MM.1S (cell line): Measurements from ENCODE around the gene RGS7.

Experiments used
- EZH2 ChIP-seq: fragments of 300-600 bp; sonication (generic); optimal IDR thresholded peaks from 2 replicates; pipeline ENCODE3; 2017; ENCODE audit warnings: low read depth, mild to moderate bottlenecking, antibody characterized with exemption, low read length, mixed read lengths
- TF ChIP-seq, protein P1 (sequence below): fragments of 300-600 bp; sonication (generic); IDR thresholded peaks from 2 replicates; pipeline ENCODE4 v1.5.1; 2016; ENCODE audit warnings: antibody characterized with exemption, low read length, mixed read lengths

DNA sequence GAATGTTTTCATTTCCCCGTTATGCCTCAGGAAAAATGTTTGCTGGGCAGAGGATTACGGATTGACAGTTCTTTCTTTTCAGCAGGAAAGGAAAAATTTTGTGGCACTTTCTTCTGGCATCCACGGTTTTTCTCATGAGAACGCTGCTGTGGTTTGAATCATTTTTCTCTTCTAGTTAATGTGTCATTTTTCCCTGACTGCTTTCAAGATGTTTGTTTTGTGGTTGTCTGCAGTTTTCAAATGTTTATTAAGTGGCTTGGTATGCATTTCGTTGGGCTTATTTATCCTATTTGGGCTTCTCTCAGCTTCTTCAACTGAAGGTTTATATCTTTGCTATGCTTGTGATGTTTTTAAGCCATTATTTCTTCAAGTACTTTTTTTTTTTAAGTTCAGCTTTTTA, 359.0 kb downstream of the RGS7 start:
- TF ChIP-seq EZH2 = no peak
- TF ChIP-seq, protein P1, sequence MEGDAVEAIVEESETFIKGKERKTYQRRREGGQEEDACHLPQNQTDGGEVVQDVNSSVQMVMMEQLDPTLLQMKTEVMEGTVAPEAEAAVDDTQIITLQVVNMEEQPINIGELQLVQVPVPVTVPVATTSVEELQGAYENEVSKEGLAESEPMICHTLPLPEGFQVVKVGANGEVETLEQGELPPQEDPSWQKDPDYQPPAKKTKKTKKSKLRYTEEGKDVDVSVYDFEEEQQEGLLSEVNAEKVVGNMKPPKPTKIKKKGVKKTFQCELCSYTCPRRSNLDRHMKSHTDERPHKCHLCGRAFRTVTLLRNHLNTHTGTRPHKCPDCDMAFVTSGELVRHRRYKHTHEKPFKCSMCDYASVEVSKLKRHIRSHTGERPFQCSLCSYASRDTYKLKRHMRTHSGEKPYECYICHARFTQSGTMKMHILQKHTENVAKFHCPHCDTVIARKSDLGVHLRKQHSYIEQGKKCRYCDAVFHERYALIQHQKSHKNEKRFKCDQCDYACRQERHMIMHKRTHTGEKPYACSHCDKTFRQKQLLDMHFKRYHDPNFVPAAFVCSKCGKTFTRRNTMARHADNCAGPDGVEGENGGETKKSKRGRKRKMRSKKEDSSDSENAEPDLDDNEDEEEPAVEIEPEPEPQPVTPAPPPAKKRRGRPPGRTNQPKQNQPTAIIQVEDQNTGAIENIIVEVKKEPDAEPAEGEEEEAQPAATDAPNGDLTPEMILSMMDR = no peak
